GM12864 (cell line): ENCODE results near the gene SIAE.

Experiments used
- DNase-seq: peaks from one replicate; pipeline ENCODE4 v3.0.0-alpha.2; 2011; ENCODE audit warnings: low read depth
- H3K4me3 ChIP-seq: 2 replicates; pipeline ENCODE4 v1.5.1; 2011; ENCODE audit warnings: mild to moderate bottlenecking, low read depth, low read length, control low read depth
- CTCF ChIP-seq: IDR thresholded peaks from 2 replicates; pipeline ENCODE4 v1.5.1; 2011; ENCODE audit warnings: low read depth, mild to moderate bottlenecking, moderate library complexity, low read length, control low read depth, inconsistent platforms; ENCODE audit errors: missing control alignments

Gene SIAE

DNA sequence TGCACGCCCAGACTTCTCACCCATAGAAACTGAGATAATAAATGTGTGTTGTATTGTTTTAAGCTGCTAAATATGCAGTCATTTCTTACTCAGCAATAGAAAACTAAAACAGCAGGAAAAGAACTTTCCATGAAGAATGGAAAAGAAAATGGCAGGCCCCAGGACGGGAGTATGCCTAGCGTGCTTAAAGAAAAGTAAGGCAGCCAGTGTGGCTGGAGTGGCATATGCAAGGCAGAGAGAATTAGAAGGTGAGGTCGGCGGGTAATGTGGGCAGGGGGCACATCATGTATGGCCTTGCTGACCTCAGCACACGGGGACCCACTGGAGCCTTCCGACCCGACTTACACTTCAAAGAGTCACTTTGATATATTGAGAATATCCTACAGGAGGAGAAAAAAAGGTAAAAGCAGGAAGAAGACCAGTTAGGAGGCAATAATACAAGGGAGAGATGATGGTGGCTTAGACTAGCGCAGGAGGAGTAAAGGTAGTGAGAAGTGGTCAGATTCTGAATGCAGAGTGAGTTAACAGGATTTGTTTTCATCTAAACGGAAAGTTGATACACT, 30.4 kb downstream of the SIAE start:
- no peak for DNase-seq
- TF ChIP-seq CTCF: no peak
- no peak overlapping the region for H3K4me3 ChIP-seq

DNA sequence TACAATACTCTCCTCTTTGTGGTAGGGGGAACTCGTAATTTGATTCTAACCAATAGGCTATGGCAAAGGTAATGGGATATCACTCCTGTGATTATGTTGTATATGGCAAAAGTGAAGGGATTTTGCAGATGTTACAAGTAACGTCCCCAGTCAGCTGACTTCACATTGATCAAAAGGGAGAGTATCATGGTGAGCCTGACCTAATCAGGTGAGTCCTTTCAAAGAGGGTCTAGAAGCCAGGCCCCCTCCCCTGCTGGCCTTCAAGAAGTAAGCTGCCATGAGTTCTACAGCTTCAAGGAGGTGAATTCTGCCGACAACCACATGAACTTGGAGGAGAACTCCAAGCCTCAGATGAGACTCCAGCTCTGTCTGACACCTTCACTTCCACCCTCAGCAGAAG, 30.9 kb downstream of the SIAE start:
- no peak for DNase-seq
- H3K4me3 ChIP-seq: no peak overlapping the region
- TF ChIP-seq CTCF: no peak

DNA sequence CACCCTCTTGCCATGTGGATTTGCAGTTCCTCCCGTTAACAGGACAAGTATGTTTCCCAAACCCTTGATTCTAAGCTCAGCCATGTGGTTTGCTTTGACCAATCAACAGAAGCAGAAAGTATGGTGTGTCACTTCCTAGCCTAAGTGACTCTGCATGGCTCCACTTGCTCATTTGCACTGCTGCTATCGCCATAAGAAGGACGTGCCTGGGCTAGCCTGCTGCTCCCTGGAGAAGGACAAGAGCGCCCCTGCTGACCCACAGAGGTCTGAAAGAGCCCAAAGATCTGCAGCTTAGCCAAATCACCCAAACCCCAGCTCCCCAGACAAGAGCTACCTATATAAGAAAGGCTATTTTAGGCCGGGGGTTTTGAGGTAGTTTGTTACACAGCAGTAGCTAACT, 32.9 kb downstream of the SIAE start:
- no peak for DNase-seq
- H3K4me3 ChIP-seq: no peak overlapping the region
- no peak for TF ChIP-seq CTCF

DNA sequence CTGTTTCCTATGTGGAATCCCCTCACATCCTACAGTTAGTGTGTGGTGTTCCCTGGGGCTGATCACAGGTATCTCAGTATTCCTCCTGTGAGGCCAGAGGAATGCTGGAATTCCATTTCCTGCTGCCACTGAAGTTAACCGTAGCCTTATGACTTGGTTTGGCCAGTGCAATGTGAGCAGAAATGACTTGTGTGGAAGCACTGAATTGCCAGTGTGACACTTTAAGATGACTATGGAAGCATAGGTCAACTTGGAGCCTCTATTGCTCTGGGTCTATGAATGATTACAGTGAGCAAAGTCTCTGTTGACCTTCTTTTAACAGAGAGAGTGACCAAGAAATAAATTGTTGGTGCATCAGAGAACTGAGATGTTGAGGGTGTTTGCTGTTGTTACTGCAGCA, 34.4 kb downstream of the SIAE start:
- no peak overlapping the region for H3K4me3 ChIP-seq
- no peak for TF ChIP-seq CTCF
- no peak for DNase-seq

DNA sequence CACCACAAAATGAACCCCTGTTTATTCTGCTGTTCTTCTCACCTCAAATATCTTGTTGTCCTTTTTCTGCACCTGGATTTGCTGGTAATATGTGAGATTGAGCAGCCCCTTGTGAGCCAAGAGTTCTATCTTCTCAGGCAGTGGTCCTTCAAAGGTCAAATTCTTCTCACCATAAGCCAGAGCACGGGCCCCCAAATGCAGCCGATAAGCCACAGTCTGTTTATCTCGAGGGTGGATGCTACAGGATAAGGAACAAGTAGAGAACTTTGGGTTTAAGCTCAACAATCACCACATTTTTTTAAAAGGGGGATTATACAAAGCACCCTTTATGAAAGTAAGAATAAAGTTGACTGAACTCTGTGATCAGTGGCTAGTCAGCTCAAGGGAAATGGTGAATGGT, 35.0 kb downstream of the SIAE start:
- no peak overlapping the region for H3K4me3 ChIP-seq
- no peak for TF ChIP-seq CTCF
- no peak for DNase-seq

- no peak overlapping the region for H3K4me3 ChIP-seq
- no peak for TF ChIP-seq CTCF
- no peak for DNase-seq
Measured at GRCh38 chr11:124635932-124636331, 37.6 kb downstream of the SIAE start.

DNA sequence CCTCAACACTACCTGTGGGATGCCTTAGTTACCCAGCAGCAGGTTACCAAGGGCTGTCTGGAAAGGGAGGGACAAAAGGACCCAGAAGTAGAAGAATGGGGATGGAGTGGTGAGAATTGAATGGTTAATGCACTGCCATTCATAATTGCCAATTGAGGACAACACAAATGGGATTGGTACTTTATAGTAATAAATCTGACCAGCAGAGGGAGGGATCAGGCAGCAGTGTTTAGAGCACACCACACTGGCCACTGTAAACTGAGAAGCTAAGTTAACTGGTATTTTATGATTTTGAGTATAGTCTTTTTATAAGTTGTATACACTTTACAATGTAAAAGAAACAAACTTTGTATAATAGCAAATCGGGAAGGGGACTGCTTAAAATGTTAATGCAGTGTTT, 40.2 kb downstream of the SIAE start:
- no peak overlapping the region for H3K4me3 ChIP-seq
- no peak for TF ChIP-seq CTCF
- DNase-seq: no peak
